ENCODE measurements around the gene COBL. TPM values are rescaled to one million over a fixed set of nuclear protein-coding genes. Genes with fewer than 3 reads are reported as not detected.

Gene COBL
- total RNA-seq, 1 donor from 2014 or later, result 1.2 TPM

GRCh38 chr7:51286401-51286800 is 30.2 kb downstream of the COBL start:
- Mint-ChIP-seq H3K4me1 (no peaks in the 10 kb centered on the region), H3K4me3 (no peak overlapping the region), H3K27me3 (ENCODE audit: low read depth) (no peaks in the 10 kb centered on the region), H3K9me3 (peaks cover 18% of the 10 kb centered on the region), H3K36me3 (no peaks in the 10 kb centered on the region), H3K27ac (no peak overlapping the region)
- no peak for DNase-seq (ENCODE audit: low spot score in 2 of 2, unreplicated experiment in 2 of 2)
- no peak for TF ChIP-seq CTCF (IDR thresholded peaks at IDR 0.05; ENCODE audit: unreplicated experiment)

DNA sequence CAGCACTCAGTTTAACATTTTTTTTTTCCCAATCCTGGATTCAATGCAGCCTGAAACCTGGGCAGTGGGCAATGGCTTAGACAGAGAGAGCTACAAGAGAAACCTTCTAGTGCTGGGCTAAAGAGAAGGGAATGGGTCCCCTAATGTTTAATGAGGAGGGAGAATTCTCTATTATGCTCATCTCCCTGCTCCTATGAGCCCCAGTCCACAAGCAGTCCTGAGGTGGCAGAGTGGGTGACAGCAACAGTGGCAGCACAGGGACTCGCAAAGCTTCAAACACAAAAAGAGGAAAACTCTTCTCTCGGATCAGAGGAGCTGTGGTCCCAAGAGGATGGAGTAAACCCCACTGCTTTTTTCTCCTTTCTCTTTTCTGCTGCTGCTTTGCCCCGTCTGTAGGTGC is 36.5 kb downstream of the COBL start:
- no peak overlapping the region for H3K4me3 Mint-ChIP-seq
- no peaks in the 10 kb centered on the region for H3K36me3 Mint-ChIP-seq
- no peak overlapping the region for H3K27ac Mint-ChIP-seq
- H3K27me3 Mint-ChIP-seq (ENCODE audit: low read depth), result no peaks in the 10 kb centered on the region
- H3K9me3 Mint-ChIP-seq, result peaks cover 13% of the 10 kb centered on the region
- no peak for TF ChIP-seq CTCF (IDR thresholded peaks at IDR 0.05; ENCODE audit: unreplicated experiment)
- H3K4me1 Mint-ChIP-seq, result peaks cover 9% of the 10 kb centered on the region
- no peak for DNase-seq (ENCODE audit: low spot score in 2 of 2, unreplicated experiment in 2 of 2)

- H3K4me1 Mint-ChIP-seq, result peaks cover 10% of the 10 kb centered on the region
- no peak for DNase-seq (ENCODE audit: low spot score in 2 of 2, unreplicated experiment in 2 of 2)
- no peaks in the 10 kb centered on the region for H3K36me3 Mint-ChIP-seq
- H3K9me3 Mint-ChIP-seq, result peaks cover 12% of the 10 kb centered on the region
- H3K4me3 Mint-ChIP-seq, result no peak overlapping the region
- no peak overlapping the region for H3K27ac Mint-ChIP-seq
- no peak for TF ChIP-seq CTCF (IDR thresholded peaks at IDR 0.05; ENCODE audit: unreplicated experiment)
- no peaks in the 10 kb centered on the region for H3K27me3 Mint-ChIP-seq (ENCODE audit: low read depth)
Observed at GRCh38 chr7:51279391-51280023, 37.1 kb downstream of the COBL start.

GRCh38 chr7:51278797-51279196 is 37.8 kb downstream of the COBL start:
- H3K27ac Mint-ChIP-seq, result no peak overlapping the region
- no peaks in the 10 kb centered on the region for H3K36me3 Mint-ChIP-seq
- peaks cover 2% of the 10 kb centered on the region for H3K27me3 Mint-ChIP-seq (ENCODE audit: low read depth)
- no peak for TF ChIP-seq CTCF (IDR thresholded peaks at IDR 0.05; ENCODE audit: unreplicated experiment)
- no peak for DNase-seq (ENCODE audit: low spot score in 2 of 2, unreplicated experiment in 2 of 2)
- H3K4me3 Mint-ChIP-seq, result no peak overlapping the region
- peaks cover 13% of the 10 kb centered on the region for H3K4me1 Mint-ChIP-seq
- H3K9me3 Mint-ChIP-seq, result peaks cover 12% of the 10 kb centered on the region

GRCh38 chr7:51276967-51277366 is 39.6 kb downstream of the COBL start:
- no peak overlapping the region for H3K27ac Mint-ChIP-seq
- H3K4me1 Mint-ChIP-seq, result peaks cover 13% of the 10 kb centered on the region
- no peaks in the 10 kb centered on the region for H3K9me3 Mint-ChIP-seq
- no peak for DNase-seq (ENCODE audit: low spot score in 2 of 2, unreplicated experiment in 2 of 2)
- no peak for TF ChIP-seq CTCF (IDR thresholded peaks at IDR 0.05; ENCODE audit: unreplicated experiment)
- H3K27me3 Mint-ChIP-seq (ENCODE audit: low read depth), result peaks cover 2% of the 10 kb centered on the region
- H3K36me3 Mint-ChIP-seq, result no peaks in the 10 kb centered on the region
- H3K4me3 Mint-ChIP-seq, result no peak overlapping the region

All from mesothelial cell of epicardium (in vitro differentiated cells).